Measurements from ENCODE around the gene GNAQ.

Gene GNAQ

DNA sequence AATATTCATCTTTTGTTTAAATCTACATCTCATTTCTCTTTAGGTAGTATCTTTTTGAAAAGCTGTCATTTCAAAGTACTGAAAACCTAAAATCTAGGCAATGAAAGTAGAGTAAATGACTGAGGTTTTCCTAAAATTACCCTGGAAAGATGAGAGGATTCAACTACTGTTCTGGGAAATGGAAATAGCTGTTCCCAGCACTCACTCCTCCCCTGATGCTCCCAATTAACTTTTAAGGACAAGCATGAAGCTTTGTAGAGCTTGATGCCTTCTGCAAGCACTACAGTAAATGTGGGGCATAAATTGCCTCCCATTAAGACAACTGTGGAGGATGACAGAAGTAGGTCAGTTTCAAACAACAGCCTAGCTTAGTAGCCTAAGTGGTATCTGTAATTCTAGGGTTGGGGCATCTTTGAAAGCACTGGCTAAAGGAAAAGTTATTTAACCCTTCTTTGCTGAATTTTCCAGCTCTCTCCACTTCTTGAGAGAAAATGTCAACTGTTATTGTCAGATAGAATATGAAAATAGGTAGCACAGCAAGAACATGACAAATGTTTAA is 283.3 kb downstream of the GNAQ start:
- no peaks in the 10 kb centered on the region for H3K27me3 ChIP-seq (ENCODE audit: control insufficient read depth, insufficient read depth, low read length)
- H3K27ac ChIP-seq (ENCODE audit: low read depth, low read length) = peak overlapping the region; percentile 56
- H3K36me3 ChIP-seq (ENCODE audit: control insufficient read depth, insufficient read depth, low read length) = no peaks in the 10 kb centered on the region
- no peak overlapping the region for H3K4me3 ChIP-seq (ENCODE audit: low read length)
- no peak overlapping the region for H3K9ac ChIP-seq (ENCODE audit: low read length)
- H3K4me1 ChIP-seq (ENCODE audit: control insufficient read depth, insufficient read depth, low read length) = peaks cover 26% of the 10 kb centered on the region

DNA sequence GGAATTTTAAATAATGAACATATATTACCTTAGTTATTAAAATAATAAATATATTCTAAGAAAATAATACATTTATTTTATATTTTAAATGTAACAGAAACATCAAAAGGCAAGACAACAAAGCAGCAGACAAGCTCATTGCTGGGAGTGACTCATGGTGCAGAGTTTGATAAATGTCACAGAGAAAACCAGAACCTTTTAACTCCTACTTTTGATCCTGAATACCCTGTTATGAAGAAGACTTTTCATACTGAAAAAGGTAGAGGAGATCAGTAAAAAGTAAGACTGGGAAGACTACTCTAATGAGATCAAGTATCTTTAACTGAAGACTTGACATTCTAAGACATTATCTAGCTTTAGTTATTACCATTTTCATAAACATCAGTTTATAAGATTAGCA is 284.4 kb downstream of the GNAQ start:
- Histone ChIP-seq H3K4me1 (ENCODE audit: control insufficient read depth, insufficient read depth, low read length) (peaks cover 24% of the 10 kb centered on the region), H3K4me3 (ENCODE audit: low read length) (no peak overlapping the region), H3K27ac (ENCODE audit: low read depth, low read length) (peak overlapping the region; percentile 56), H3K9ac (ENCODE audit: low read length) (no peak overlapping the region), H3K36me3 (ENCODE audit: control insufficient read depth, insufficient read depth, low read length) (no peaks in the 10 kb centered on the region), H3K27me3 (ENCODE audit: control insufficient read depth, insufficient read depth, low read length) (no peaks in the 10 kb centered on the region)

DNA sequence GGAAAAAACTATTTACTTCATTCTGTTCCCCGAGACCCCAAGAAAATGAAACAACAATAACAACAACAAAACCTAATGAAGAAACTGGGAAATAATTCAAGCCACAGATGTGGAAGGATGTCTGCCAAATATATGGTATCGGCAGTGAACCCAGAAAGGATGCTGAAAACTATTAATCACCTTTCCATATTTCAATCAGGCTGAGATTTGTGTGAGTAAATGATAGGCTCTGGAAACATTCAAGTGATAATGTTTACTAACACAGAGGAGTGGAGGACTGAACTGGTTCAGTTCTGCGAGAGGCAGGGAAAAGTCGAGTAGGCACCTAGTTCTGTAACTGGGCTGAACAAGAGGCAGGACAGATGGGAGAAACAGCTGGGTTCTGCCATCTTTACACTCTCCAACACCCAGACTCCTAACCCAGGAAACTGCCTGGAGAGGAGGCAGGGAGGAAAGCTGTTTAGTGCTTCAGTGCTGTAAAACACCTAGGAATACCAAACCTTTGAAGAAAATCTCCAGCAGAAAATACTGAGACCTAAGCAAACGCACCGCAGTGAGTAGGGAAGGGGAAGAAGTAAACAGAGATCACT is 286.7 kb downstream of the GNAQ start:
- Histone ChIP-seq H3K9ac (ENCODE audit: low read length) (no peak overlapping the region), H3K4me3 (ENCODE audit: low read length) (no peak overlapping the region), H3K36me3 (ENCODE audit: control insufficient read depth, insufficient read depth, low read length) (no peaks in the 10 kb centered on the region), H3K4me1 (ENCODE audit: control insufficient read depth, insufficient read depth, low read length) (peaks cover 22% of the 10 kb centered on the region), H3K27ac (ENCODE audit: low read depth, low read length) (peak overlapping the region; percentile 18), H3K27me3 (ENCODE audit: control insufficient read depth, insufficient read depth, low read length) (no peaks in the 10 kb centered on the region)

DNA sequence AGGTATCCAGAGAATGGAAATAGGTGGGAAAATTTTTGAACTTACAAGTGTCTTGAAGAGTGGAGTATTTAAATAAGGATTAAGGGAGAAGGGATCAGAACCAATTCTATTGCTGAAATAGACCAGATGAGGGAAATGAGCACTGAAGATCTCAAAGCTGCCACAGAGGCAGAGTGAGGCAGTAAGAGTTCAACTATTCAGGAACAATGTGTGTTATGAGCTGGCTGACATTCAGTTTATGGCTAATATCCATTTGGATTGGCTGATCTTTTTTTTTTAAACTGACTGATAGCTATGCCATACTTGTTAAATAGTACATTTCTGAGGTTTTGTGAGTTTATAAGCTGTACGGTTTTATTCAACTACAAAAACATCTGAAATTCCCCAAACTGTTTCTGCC is 288.2 kb downstream of the GNAQ start:
- H3K4me1 ChIP-seq (ENCODE audit: control insufficient read depth, insufficient read depth, low read length) = peaks cover 17% of the 10 kb centered on the region
- no peaks in the 10 kb centered on the region for H3K27me3 ChIP-seq (ENCODE audit: control insufficient read depth, insufficient read depth, low read length)
- peak overlapping the region; percentile 39 for H3K27ac ChIP-seq (ENCODE audit: low read depth, low read length)
- H3K36me3 ChIP-seq (ENCODE audit: control insufficient read depth, insufficient read depth, low read length) = no peaks in the 10 kb centered on the region
- no peak overlapping the region for H3K9ac ChIP-seq (ENCODE audit: low read length)
- H3K4me3 ChIP-seq (ENCODE audit: low read length) = no peak overlapping the region

DNA sequence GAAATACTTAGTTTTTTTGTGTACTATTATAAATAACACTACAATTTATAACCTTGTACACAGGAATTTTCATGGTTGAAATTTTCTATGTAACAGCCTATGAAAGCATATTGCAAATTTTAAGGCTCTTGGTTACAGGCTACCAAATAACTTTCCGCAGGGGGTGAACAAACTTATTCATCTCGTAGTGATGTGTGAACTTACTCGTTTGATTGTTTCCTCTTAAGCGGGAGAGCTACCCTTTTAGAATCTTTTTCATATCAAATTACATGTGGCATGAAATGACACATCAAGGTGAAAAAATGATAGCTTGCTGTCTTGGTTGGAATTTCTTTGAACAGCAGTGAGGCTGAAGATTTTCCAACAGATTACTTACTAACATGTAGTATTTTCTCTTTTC is 292.7 kb downstream of the GNAQ start:
- no peaks in the 10 kb centered on the region for H3K27me3 ChIP-seq (ENCODE audit: control insufficient read depth, insufficient read depth, low read length)
- H3K36me3 ChIP-seq (ENCODE audit: control insufficient read depth, insufficient read depth, low read length) = no peaks in the 10 kb centered on the region
- no peak overlapping the region for H3K27ac ChIP-seq (ENCODE audit: low read depth, low read length)
- H3K9ac ChIP-seq (ENCODE audit: low read length) = no peak overlapping the region
- H3K4me1 ChIP-seq (ENCODE audit: control insufficient read depth, insufficient read depth, low read length) = peaks cover 17% of the 10 kb centered on the region
- no peak overlapping the region for H3K4me3 ChIP-seq (ENCODE audit: low read length)

DNA sequence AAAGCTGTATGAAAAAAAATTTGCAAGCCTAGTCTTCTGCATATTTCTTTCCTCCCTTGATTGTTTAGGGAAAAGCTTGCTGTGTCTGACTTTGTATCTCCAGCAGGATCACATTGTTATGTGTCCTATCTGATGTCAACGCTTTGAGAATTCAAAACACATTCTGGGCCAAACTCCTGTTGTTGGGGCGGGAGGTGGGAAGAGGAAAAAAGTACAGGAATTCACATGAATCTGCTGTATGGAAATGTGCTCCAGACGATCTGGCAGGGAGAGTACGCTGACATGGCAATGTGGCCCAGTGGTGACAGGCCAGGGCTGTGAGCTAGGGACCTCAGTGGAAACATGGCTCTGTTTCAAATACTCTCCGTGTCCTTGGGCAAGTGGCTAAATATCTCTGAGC is 296.1 kb downstream of the GNAQ start:
- H3K4me1 ChIP-seq (ENCODE audit: control insufficient read depth, insufficient read depth, low read length) = peaks cover 3% of the 10 kb centered on the region
- H3K36me3 ChIP-seq (ENCODE audit: control insufficient read depth, insufficient read depth, low read length) = no peaks in the 10 kb centered on the region
- no peaks in the 10 kb centered on the region for H3K27me3 ChIP-seq (ENCODE audit: control insufficient read depth, insufficient read depth, low read length)
- no peak overlapping the region for H3K9ac ChIP-seq (ENCODE audit: low read length)
- no peak overlapping the region for H3K27ac ChIP-seq (ENCODE audit: low read depth, low read length)
- no peak overlapping the region for H3K4me3 ChIP-seq (ENCODE audit: low read length)

DNA sequence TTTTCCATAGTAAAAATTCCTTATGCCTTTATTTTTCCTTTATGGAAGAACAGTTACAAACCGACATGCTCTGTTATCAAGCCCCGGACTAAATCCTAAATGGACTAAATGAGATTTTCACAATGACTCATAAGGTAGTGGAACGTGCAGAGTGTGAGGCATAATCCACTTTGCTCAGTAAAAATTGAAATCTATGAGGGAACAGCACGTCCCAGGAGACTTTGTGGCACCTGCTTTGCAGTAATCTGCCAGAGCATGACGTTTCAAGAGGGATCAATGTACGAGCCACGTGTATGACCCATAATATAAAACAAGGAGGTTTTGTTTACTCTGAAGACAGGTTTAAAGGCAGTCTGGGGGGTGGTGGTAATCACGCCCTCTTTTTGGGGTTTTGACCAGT is 299.7 kb downstream of the GNAQ start:
- Histone ChIP-seq H3K4me3 (ENCODE audit: low read length) (no peak overlapping the region), H3K27me3 (ENCODE audit: control insufficient read depth, insufficient read depth, low read length) (no peaks in the 10 kb centered on the region), H3K27ac (ENCODE audit: low read depth, low read length) (no peak overlapping the region), H3K36me3 (ENCODE audit: control insufficient read depth, insufficient read depth, low read length) (peaks cover 6% of the 10 kb centered on the region), H3K4me1 (ENCODE audit: control insufficient read depth, insufficient read depth, low read length) (peaks cover 3% of the 10 kb centered on the region), H3K9ac (ENCODE audit: low read length) (no peak overlapping the region)

DNA sequence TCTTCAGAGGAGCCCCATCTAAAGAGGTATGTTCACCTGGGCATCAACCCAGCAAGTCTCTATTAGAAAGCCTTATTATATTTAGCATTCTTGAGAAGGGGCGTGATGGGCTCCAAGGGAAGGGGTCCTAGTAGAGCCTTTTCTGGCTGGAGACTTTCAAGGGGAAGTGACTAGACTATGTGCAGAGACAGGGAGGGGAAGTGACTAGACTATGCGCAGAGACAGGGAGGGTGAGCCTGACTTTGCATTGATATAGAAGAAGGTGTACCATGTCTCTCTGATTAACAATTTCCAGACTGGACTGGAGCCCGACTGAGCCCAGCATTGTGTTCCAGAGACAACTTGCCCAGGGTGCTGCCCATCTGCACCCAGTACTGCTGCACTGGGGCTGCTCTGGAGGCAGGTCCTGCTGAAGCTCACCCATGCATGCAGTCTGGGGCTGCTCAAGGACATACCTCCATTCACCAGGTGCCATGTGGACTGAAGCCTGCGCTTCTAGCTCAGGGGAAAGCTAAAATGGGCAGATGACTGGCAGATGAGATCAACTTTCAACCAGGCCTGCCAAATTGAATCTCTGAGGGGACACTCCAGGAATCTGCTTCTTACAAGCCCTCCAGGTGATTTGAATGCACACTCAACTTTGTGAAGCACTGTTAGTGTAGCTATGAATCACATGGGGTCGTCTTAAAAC is 300.5 kb downstream of the GNAQ start:
- H3K9ac ChIP-seq (ENCODE audit: low read length) = no peak overlapping the region
- H3K27me3 ChIP-seq (ENCODE audit: control insufficient read depth, insufficient read depth, low read length) = no peaks in the 10 kb centered on the region
- no peak overlapping the region for H3K4me3 ChIP-seq (ENCODE audit: low read length)
- H3K27ac ChIP-seq (ENCODE audit: low read depth, low read length) = no peak overlapping the region
- H3K36me3 ChIP-seq (ENCODE audit: control insufficient read depth, insufficient read depth, low read length) = peaks cover 6% of the 10 kb centered on the region
- peaks cover 3% of the 10 kb centered on the region for H3K4me1 ChIP-seq (ENCODE audit: control insufficient read depth, insufficient read depth, low read length)

DNA sequence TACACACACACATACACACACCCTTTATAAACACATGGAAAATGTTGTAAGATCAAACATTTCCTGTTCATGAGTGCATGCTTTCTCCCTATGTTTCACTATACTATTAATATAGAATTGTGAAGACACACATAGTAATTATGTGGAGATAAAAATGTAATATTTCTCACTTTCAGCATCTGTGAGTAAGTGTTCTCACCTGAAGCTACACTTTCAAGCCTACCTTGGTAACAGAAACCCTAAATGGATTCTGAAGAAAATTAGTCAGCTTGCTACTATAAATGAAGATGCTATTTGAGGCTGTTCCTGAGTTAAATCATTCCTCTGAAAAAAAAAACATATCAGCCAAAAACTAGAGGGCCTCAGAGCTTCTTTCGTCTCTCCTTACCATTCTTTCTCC is 302.4 kb downstream of the GNAQ start:
- H3K4me1 ChIP-seq (ENCODE audit: control insufficient read depth, insufficient read depth, low read length) = no peaks in the 10 kb centered on the region
- no peak overlapping the region for H3K4me3 ChIP-seq (ENCODE audit: low read length)
- no peak overlapping the region for H3K27ac ChIP-seq (ENCODE audit: low read depth, low read length)
- no peak overlapping the region for H3K9ac ChIP-seq (ENCODE audit: low read length)
- no peaks in the 10 kb centered on the region for H3K27me3 ChIP-seq (ENCODE audit: control insufficient read depth, insufficient read depth, low read length)
- H3K36me3 ChIP-seq (ENCODE audit: control insufficient read depth, insufficient read depth, low read length) = peaks cover 9% of the 10 kb centered on the region

DNA sequence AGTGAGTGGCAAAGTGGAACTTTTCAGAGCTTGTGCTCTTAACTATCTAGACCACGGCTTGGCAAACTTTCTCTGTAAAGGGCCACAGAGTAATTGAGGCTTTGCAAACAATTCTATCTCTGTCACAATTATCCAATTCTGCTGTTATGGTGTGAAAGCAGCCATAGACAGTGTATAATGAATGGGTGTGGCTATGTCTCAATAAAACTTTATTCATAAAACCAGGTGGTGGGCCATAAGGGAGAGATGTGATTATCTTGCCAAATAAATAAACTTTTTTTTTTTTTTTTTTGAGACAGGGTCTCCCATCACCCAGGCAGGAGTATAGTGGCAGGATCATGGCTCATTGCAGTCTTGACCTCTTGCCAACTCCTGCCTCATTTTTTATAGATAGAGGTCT is 304.8 kb downstream of the GNAQ start:
- Histone ChIP-seq H3K27me3 (ENCODE audit: control insufficient read depth, insufficient read depth, low read length) (no peaks in the 10 kb centered on the region), H3K4me3 (ENCODE audit: low read length) (no peak overlapping the region), H3K36me3 (ENCODE audit: control insufficient read depth, insufficient read depth, low read length) (peaks cover 9% of the 10 kb centered on the region), H3K9ac (ENCODE audit: low read length) (no peak overlapping the region), H3K4me1 (ENCODE audit: control insufficient read depth, insufficient read depth, low read length) (no peaks in the 10 kb centered on the region), H3K27ac (ENCODE audit: low read depth, low read length) (no peak overlapping the region)

DNA sequence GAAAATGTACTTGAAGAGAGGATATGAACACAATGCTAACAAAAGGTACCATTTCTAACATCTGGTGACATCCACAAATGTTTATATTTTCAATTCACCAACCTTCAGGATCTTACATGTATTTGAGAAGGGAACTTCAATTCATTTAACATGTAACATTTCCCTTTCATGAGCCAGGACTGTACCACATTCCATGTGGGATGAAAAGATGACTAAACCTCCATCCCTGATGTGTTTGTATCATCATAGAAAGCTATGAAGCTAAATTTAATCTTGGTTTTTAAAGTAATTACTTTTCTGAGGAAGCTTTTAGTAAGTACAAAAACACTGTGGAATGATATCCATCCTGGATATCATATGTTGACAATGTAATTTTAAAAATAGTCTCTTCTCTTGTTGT is 305.3 kb downstream of the GNAQ start:
- no peaks in the 10 kb centered on the region for H3K27me3 ChIP-seq (ENCODE audit: control insufficient read depth, insufficient read depth, low read length)
- no peak overlapping the region for H3K9ac ChIP-seq (ENCODE audit: low read length)
- H3K4me3 ChIP-seq (ENCODE audit: low read length) = no peak overlapping the region
- H3K4me1 ChIP-seq (ENCODE audit: control insufficient read depth, insufficient read depth, low read length) = no peaks in the 10 kb centered on the region
- H3K27ac ChIP-seq (ENCODE audit: low read depth, low read length) = no peak overlapping the region
- peaks cover 9% of the 10 kb centered on the region for H3K36me3 ChIP-seq (ENCODE audit: control insufficient read depth, insufficient read depth, low read length)

DNA sequence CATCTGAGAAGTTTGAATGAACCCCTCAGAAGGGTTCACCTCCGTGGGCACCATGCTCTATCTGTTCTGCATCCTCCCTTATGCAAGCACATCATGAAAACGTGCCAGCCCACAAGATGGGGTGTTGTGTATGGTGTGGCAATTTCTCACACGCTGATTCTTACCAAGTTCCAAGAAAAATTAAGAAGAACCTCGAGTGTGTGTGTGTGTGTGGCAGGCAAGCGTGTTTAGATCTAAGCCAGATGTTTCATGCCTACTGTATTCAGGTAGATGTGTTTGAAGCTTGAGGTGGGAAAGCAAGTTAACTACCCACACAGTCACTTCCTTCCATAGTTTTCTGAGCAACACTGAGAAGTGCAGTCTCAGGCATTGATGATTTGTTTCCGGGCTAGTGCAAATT is 305.8 kb downstream of the GNAQ start:
- Histone ChIP-seq H3K4me1 (ENCODE audit: control insufficient read depth, insufficient read depth, low read length) (no peaks in the 10 kb centered on the region), H3K27me3 (ENCODE audit: control insufficient read depth, insufficient read depth, low read length) (no peaks in the 10 kb centered on the region), H3K27ac (ENCODE audit: low read depth, low read length) (no peak overlapping the region), H3K4me3 (ENCODE audit: low read length) (no peak overlapping the region), H3K36me3 (ENCODE audit: control insufficient read depth, insufficient read depth, low read length) (peaks cover 9% of the 10 kb centered on the region), H3K9ac (ENCODE audit: low read length) (no peak overlapping the region)
